GM21515 (cell line): ENCODE measurements around the gene ARVCF.

Experiments used
- ATAC-seq: cut with Tn5 transposase; IDR thresholded peaks from one replicate; pipeline ENCODE4 v1.9.1; 2021; ENCODE audit not compliant: unreplicated experiment

ARVCF gene

GRCh38 chr22:19962909-19963806, 53.5 kb downstream of the ARVCF start:
- no peak for ATAC-seq

GRCh38 chr22:19962246-19962908, 54.2 kb downstream of the ARVCF start:
- ATAC-seq = no peak

DNA sequence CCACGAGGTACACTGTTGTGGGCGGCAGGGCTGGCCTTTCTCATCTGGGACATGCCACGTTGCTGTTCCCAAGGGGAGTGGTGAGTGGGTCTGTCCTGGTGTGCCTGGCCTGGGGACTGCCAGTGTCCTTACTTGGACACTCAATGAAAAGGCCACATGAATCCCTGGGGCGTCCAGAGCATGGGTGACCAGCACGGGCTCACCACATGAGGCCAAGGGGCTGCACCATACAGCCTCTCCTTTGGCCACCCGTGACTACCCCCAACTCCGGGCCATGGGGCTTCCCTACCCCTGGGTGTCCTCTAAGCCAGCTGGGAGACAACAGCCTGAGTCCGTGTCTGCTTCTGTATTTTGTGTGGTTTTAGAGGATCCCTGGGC, 54.8 kb downstream of the ARVCF start:
- ATAC-seq = no peak

DNA sequence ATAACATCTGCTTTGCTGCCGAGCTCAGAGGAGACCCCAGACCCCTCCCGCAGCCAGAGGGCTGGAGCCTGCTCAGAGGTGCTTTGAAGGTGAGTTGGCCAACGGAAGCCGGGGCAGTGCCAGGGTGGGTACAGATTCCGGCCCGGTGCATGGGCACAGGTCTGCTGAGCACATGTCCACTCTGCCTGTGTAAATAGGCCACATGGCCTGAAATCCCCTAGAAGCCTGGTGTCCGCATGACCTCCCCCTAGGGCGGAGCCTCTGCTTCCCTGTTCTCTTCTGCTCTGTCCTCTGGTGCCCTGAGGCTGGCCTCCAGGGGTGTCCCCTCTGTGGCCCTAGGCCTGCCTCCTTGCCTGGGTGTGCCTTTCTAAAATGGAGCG, 55.4 kb downstream of the ARVCF start:
- no peak for ATAC-seq

GRCh38 chr22:19960491-19961200, 56.0 kb downstream of the ARVCF start:
- ATAC-seq = no peak

DNA sequence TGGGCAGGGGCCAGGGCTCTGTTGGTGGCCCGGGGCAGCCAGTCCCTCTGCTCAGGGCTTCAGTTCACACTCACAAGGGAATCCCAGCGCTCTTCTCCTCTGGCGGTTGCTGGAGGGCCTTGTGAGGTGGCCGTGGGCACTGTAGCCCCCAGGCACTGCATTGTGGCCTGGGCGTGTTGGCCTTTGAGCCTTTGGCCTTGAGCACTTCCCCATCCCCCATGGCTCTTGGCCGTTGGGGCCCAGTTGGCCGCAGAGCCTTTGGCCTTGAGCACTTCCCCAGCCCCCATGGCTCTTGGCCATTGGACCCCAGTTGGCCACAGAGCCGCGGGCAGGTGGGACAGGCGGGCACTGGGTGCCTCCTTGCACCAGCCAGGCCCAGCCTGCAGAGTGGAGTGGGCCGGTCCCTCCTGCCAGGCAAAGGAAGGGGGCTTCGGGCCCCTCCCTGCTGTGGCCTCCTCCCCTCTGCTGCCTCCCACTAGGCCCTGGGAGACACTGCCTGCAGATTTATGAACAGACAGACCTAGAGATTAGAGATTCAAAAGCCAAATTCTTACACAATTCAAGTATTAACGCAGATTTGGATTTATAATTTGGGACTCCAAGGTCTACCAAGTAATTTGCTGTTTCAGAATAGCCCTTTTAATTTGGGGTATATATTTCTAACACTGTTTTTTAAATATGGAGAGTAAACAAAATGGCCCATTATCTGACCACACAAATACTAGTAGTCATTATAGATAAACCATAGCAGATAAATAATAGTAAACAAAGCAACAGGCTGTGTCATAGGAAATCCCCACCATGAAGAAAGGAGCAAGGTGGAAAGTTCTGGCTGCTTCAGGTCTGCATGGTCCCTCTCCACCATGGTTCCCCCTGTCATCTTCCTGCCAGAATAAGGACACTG, 56.8 kb downstream of the ARVCF start:
- ATAC-seq = no peak

GRCh38 chr22:19959043-19959586, 57.5 kb downstream of the ARVCF start:
- ATAC-seq = no peak

DNA sequence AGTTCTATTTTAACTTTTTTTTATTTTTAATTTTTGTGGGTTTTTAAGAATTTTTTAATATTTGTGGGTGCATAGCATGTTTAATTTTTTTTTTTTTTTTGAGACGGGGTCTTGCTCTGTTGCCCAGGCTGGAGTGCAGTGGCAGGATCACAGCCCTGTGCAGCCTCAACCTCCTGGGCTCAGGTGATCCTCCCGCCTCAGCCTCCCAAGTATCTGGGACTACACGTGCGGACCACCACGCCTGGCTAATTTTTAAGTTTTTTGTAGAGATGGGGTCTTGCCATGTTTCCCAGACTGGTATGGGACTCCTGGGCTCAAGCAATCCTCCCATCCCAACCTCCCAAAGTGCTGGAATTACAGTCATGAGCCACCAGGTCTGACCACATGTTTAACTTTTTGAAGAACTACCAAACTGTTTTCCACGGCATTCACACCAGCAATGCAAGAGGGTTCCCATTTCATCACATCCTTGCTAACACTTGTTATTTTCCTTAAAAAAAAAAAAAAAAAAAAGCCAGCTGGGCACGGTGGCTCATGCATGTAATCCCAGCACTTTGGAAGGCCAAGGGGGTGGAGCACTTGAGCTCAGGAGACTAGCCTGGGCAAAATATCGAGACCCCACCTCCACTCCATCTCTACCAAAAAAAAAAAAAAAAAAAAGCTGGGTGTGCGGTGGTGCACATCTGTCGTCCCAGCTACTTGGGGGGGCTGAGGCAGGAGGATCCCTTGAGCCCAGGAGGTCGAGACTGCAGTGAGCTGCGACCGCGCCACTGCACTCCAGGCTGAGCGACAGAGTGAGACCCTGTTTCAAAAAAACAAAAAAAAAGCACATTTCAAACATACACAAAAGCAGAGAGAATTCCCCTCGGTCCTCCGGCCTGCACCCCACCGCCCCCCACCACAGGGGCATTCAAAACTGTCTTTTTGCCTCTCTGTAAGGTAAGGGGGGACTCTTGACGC, 58.3 kb downstream of the ARVCF start:
- ATAC-seq = no peak

GRCh38 chr22:19957445-19957844, 59.2 kb downstream of the ARVCF start:
- ATAC-seq = no peak

GRCh38 chr22:19955241-19956128, 61.1 kb downstream of the ARVCF start:
- ATAC-seq = no peak

DNA sequence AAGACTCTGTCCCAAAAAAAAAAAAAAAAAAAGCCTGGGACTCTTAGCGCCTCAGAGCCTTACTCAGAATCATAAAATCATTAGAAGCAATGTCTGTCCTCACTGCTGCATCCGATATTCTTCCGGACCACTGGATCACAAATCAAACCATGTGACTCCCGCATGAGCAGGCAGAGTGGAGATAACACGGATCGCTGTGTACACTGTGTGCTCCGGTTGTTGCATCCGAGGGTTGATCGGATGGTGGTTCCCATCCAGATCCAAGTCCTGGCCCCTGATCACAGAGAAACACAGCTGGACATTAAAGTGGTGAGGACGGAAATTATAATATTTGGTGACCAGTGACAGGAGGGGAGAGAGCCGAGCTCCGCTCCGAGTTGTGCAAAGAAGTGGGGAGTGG, 65.3 kb downstream of the ARVCF start:
- ATAC-seq = no peak

- no peak for ATAC-seq
Observed at GRCh38 chr22:19948057-19948760, 68.4 kb downstream of the ARVCF start.

GRCh38 chr22:19943082-19944026, 73.3 kb downstream of the ARVCF start:
- ATAC-seq = no peak

DNA sequence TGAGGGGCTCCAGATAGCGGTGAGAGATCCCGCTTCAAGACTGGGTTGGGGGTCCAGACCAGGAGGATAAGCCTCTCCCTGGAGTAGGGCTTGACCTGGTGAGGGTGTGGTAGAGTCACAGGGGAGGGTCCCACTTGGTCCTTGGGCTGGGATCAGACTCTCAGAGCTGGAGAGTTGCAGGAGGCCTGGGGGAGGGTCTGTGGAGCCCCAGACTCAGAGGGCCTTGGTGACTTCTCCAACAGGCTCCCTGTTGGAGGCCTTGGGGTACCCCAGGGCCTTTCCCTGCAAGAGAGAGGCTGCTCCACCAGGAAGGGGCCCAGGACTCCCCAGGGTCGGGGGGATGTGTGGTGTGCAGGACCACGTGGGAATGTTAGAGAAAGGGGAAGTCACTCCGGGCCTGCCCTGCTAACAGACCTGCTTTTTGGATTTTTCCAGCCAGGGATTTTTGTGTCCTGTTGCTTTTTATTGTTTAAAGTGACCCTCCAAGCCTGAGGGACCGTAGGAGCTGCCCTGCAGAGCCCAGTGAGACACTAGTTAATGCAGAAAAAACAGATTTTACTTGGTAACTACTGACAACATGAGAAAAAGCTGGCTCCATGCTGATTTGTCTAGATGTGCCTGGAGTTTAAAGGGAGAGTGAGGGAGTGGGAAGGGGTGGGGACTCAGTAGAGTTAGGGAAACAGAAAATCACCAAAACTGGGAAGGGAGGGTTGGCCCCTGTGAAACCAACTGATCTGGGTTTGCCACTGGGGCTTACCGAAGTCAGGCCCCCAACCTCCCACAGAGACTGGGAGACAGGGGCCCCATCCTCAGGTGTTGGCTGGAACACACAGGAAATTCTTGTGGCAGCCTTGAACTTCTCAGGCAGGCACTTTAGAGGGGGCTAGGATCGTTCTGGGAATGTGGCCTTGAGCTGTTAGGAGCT, 74.2 kb downstream of the ARVCF start:
- no peak for ATAC-seq

DNA sequence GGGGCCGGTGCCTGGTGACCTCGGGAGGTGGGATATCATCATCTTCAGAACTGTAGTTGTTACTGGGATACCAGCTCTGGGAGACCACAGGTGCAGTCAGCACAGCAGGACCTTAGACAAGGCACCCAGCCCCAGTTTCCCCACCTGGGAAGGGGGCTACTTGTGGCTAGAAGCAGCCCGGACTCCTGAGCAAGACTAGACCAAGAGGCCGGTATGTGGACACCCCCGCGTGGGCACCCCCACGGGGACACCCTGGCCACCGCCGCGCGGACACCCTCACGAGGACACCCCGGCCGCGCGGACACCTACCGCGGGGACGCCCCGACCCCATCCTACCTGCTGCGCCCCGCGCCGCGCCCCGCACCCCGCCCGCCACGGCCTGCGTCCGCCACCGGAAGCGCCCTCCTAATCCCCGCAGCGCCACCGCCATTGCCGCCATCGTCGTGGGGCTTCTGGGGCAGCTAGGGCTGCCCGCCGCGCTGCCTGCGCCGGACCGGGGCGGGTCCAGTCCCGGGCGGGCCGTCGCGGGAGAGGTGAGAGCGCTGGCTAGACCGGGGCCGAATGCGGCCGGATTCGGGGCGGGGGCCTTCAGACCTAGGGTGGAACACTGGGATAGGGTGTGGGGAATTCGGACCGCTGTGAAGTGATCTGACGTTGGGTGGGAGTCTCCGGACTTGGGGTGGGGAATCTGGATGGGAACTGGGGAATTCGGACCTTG, 75.1 kb downstream of the ARVCF start, which contains the start of the genes COMT and TXNRD2:
TSS of gene COMT (plus strand) at position 408 of the 718 bp plus-strand sequence. CDS start 20,755 bp downstream, outside the sequence.
TSS of gene TXNRD2 (minus strand) at position 454 of the 718 bp plus-strand sequence. CDS start at position 439, 15 bp downstream.
- ATAC-seq = no peak
